Measurements from ENCODE around the gene GALNT11.

Gene GALNT11

GRCh38 chr7:152112829-152113228 lies 87.4 kb downstream of the GALNT11 start:
- 0 out of 2 replicates have a peak, but pooled peaks cover under 1% of the 10 kb centered on the region for H3K36me3 ChIP-seq (ENCODE audit: control insufficient read depth, insufficient read depth, low read length)
- no peaks in the 10 kb centered on the region for H3K9me3 ChIP-seq (ENCODE audit: control insufficient read depth, insufficient read depth, low read length)
- no peaks in the 10 kb centered on the region for H3K4me1 ChIP-seq (ENCODE audit: control insufficient read depth, insufficient read depth, low read length)
- DNase-seq (ENCODE audit: low read depth, low spot score), result no peak
- no peaks in the 10 kb centered on the region for H3K27me3 ChIP-seq (ENCODE audit: control insufficient read depth, insufficient read depth, low read length)
- no peak overlapping the region for H3K27ac ChIP-seq (ENCODE audit: low read length)
- no peak overlapping the region for H3K4me3 ChIP-seq (ENCODE audit: low read length)

GRCh38 chr7:152115021-152115718 lies 89.7 kb downstream of the GALNT11 start:
- no peaks in the 10 kb centered on the region for H3K27me3 ChIP-seq (ENCODE audit: control insufficient read depth, insufficient read depth, low read length)
- no peak for DNase-seq (ENCODE audit: low read depth, low spot score)
- H3K4me3 ChIP-seq (ENCODE audit: low read length), result no peak overlapping the region
- no peak overlapping the region for H3K27ac ChIP-seq (ENCODE audit: low read length)
- peaks cover 6% of the 10 kb centered on the region; the same call in 1 of the 2 replicates for H3K36me3 ChIP-seq (ENCODE audit: control insufficient read depth, insufficient read depth, low read length)
- no peaks in the 10 kb centered on the region for H3K9me3 ChIP-seq (ENCODE audit: control insufficient read depth, insufficient read depth, low read length)
- no CpG with 5 or more reads among the region's 9 CpGs for WGBS (ENCODE audit: insufficient coverage, insufficient read length)
- H3K4me1 ChIP-seq (ENCODE audit: control insufficient read depth, insufficient read depth, low read length), result no peaks in the 10 kb centered on the region

GRCh38 chr7:152117356-152117755 lies 91.9 kb downstream of the GALNT11 start:
- Histone ChIP-seq H3K36me3 (ENCODE audit: control insufficient read depth, insufficient read depth, low read length) (peaks cover 14% of the 10 kb centered on the region; the same call in 1 of the 2 replicates), H3K4me3 (ENCODE audit: low read length) (no peak overlapping the region), H3K27me3 (ENCODE audit: control insufficient read depth, insufficient read depth, low read length) (no peaks in the 10 kb centered on the region), H3K9me3 (ENCODE audit: control insufficient read depth, insufficient read depth, low read length) (no peaks in the 10 kb centered on the region), H3K4me1 (ENCODE audit: control insufficient read depth, insufficient read depth, low read length) (no peaks in the 10 kb centered on the region), H3K27ac (ENCODE audit: low read length) (no peak overlapping the region)
- no peak for DNase-seq (ENCODE audit: low read depth, low spot score)
- no CpG with 5 or more reads among the region's 8 CpGs for WGBS (ENCODE audit: insufficient coverage, insufficient read length)

GRCh38 chr7:152120210-152120609 lies 94.7 kb downstream of the GALNT11 start:
- Histone ChIP-seq H3K4me1 (ENCODE audit: control insufficient read depth, insufficient read depth, low read length) (no peaks in the 10 kb centered on the region), H3K4me3 (ENCODE audit: low read length) (no peak overlapping the region), H3K9me3 (ENCODE audit: control insufficient read depth, insufficient read depth, low read length) (no peaks in the 10 kb centered on the region), H3K27me3 (ENCODE audit: control insufficient read depth, insufficient read depth, low read length) (no peaks in the 10 kb centered on the region), H3K36me3 (ENCODE audit: control insufficient read depth, insufficient read depth, low read length) (peaks cover 14% of the 10 kb centered on the region; the same call in 1 of the 2 replicates), H3K27ac (ENCODE audit: low read length) (no peak overlapping the region)
- DNase-seq (ENCODE audit: low read depth, low spot score), result no peak
- WGBS (ENCODE audit: insufficient coverage, insufficient read length), result no CpG with 5 or more reads among the region's 6 CpGs

- Histone ChIP-seq H3K4me1 (ENCODE audit: control insufficient read depth, insufficient read depth, low read length) (no peaks in the 10 kb centered on the region), H3K27me3 (ENCODE audit: control insufficient read depth, insufficient read depth, low read length) (no peaks in the 10 kb centered on the region), H3K9me3 (ENCODE audit: control insufficient read depth, insufficient read depth, low read length) (no peaks in the 10 kb centered on the region), H3K27ac (ENCODE audit: low read length) (no peak overlapping the region), H3K36me3 (ENCODE audit: control insufficient read depth, insufficient read depth, low read length) (peaks cover 14% of the 10 kb centered on the region; the same call in 1 of the 2 replicates), H3K4me3 (ENCODE audit: low read length) (no peak overlapping the region)
- WGBS (ENCODE audit: insufficient coverage, insufficient read length), result no CpG with 5 or more reads among the region's 7 CpGs
- DNase-seq (ENCODE audit: low read depth, low spot score), result no peak
Observed at GRCh38 chr7:152120776-152121175, 95.3 kb downstream of the GALNT11 start.

- Histone ChIP-seq H3K4me3 (ENCODE audit: low read length) (no peak overlapping the region), H3K27ac (ENCODE audit: low read length) (no peak overlapping the region), H3K27me3 (ENCODE audit: control insufficient read depth, insufficient read depth, low read length) (no peaks in the 10 kb centered on the region), H3K36me3 (ENCODE audit: control insufficient read depth, insufficient read depth, low read length) (peaks cover 14% of the 10 kb centered on the region; the same call in 1 of the 2 replicates), H3K9me3 (ENCODE audit: control insufficient read depth, insufficient read depth, low read length) (no peaks in the 10 kb centered on the region), H3K4me1 (ENCODE audit: control insufficient read depth, insufficient read depth, low read length) (no peaks in the 10 kb centered on the region)
- WGBS (ENCODE audit: insufficient coverage, insufficient read length), result no CpG with 5 or more reads among the region's 9 CpGs
- DNase-seq (ENCODE audit: low read depth, low spot score), result no peak
Observed at GRCh38 chr7:152121432-152121831, 96.0 kb downstream of the GALNT11 start.

- H3K4me3 ChIP-seq (ENCODE audit: low read length), result no peak overlapping the region
- no peaks in the 10 kb centered on the region for H3K4me1 ChIP-seq (ENCODE audit: control insufficient read depth, insufficient read depth, low read length)
- no peaks in the 10 kb centered on the region for H3K27me3 ChIP-seq (ENCODE audit: control insufficient read depth, insufficient read depth, low read length)
- peaks cover 14% of the 10 kb centered on the region for H3K36me3 ChIP-seq (ENCODE audit: control insufficient read depth, insufficient read depth, low read length)
- H3K9me3 ChIP-seq (ENCODE audit: control insufficient read depth, insufficient read depth, low read length), result no peaks in the 10 kb centered on the region
- no peak for DNase-seq (ENCODE audit: low read depth, low spot score)
- WGBS (ENCODE audit: insufficient coverage, insufficient read length), result no CpG with 5 or more reads among the region's 1 CpG
- H3K27ac ChIP-seq (ENCODE audit: low read length), result no peak overlapping the region
Observed at GRCh38 chr7:152122540-152122939, 97.1 kb downstream of the GALNT11 start.

- no CpG with 5 or more reads among the region's 7 CpGs for WGBS (ENCODE audit: insufficient coverage, insufficient read length)
- H3K4me1 ChIP-seq (ENCODE audit: control insufficient read depth, insufficient read depth, low read length), result no peaks in the 10 kb centered on the region
- H3K36me3 ChIP-seq (ENCODE audit: control insufficient read depth, insufficient read depth, low read length), result peaks cover 7% of the 10 kb centered on the region
- H3K27me3 ChIP-seq (ENCODE audit: control insufficient read depth, insufficient read depth, low read length), result no peaks in the 10 kb centered on the region
- no peak for DNase-seq (ENCODE audit: low read depth, low spot score)
- H3K27ac ChIP-seq (ENCODE audit: low read length), result no peak overlapping the region
- H3K4me3 ChIP-seq (ENCODE audit: low read length), result no peak overlapping the region
- H3K9me3 ChIP-seq (ENCODE audit: control insufficient read depth, insufficient read depth, low read length), result no peaks in the 10 kb centered on the region
Observed at GRCh38 chr7:152126741-152127140, 101.3 kb downstream of the GALNT11 start.

GRCh38 chr7:152127229-152127628 lies 101.8 kb downstream of the GALNT11 start:
- H3K4me3 ChIP-seq (ENCODE audit: low read length), result no peak overlapping the region
- no peak for DNase-seq (ENCODE audit: low read depth, low spot score)
- WGBS (ENCODE audit: insufficient coverage, insufficient read length), result no CpG with 5 or more reads among the region's 19 CpGs
- H3K4me1 ChIP-seq (ENCODE audit: control insufficient read depth, insufficient read depth, low read length), result no peaks in the 10 kb centered on the region
- H3K27me3 ChIP-seq (ENCODE audit: control insufficient read depth, insufficient read depth, low read length), result no peaks in the 10 kb centered on the region
- no peaks in the 10 kb centered on the region for H3K9me3 ChIP-seq (ENCODE audit: control insufficient read depth, insufficient read depth, low read length)
- H3K27ac ChIP-seq (ENCODE audit: low read length), result no peak overlapping the region
- peaks cover 7% of the 10 kb centered on the region for H3K36me3 ChIP-seq (ENCODE audit: control insufficient read depth, insufficient read depth, low read length)

GRCh38 chr7:152128252-152128651 lies 102.8 kb downstream of the GALNT11 start:
- Histone ChIP-seq H3K4me1 (ENCODE audit: control insufficient read depth, insufficient read depth, low read length) (no peaks in the 10 kb centered on the region), H3K27me3 (ENCODE audit: control insufficient read depth, insufficient read depth, low read length) (no peaks in the 10 kb centered on the region), H3K36me3 (ENCODE audit: control insufficient read depth, insufficient read depth, low read length) (peaks cover 11% of the 10 kb centered on the region), H3K4me3 (ENCODE audit: low read length) (no peak overlapping the region), H3K9me3 (ENCODE audit: control insufficient read depth, insufficient read depth, low read length) (no peaks in the 10 kb centered on the region), H3K27ac (ENCODE audit: low read length) (no peak overlapping the region)
- no CpG with 5 or more reads among the region's 20 CpGs for WGBS (ENCODE audit: insufficient coverage, insufficient read length)
- DNase-seq (ENCODE audit: low read depth, low spot score), result no peak

All from iPS DF 6.9 (cell line).